GM12891 (cell line): ENCODE data around the gene IGF2R.

Experiments
- POU2F2 ChIP-seq: IDR thresholded peaks from 2 replicates; pipeline ENCODE4 v1.6.1; 2011; ENCODE audit warnings: low read depth, mild to moderate bottlenecking, control low read depth, low read length, moderate library complexity
- SPI1 ChIP-seq: IDR thresholded peaks from 2 replicates; pipeline ENCODE4 v1.6.1; 2011; ENCODE audit warnings: low read depth, low read length, control low read depth

DNA sequence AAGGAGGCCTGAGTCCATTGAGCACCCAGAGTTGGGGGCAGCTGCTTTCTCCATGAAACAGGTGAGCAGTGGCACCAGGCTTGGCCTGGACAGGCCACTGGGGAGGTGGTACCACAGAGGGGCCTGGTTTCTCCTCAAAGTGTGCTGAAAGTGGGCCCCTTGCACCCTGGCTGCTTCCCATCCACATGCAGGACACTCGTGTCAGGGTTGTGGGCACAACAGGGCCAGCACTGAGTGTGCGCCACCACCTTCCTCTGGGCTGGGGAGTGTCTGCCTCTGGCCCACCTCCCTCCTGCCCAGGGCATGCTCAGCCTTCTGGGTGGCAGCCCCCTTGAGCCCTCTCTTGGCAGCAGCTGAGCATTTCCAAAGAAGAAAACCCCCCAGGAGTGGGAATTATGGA, 147.5 kb downstream of the IGF2R start:
- no peak for TF ChIP-seq POU2F2
- TF ChIP-seq SPI1: no peak
